GM10847 (cell line): Measurements from ENCODE around the gene FTL.

Experiments
- POLR2A ChIP-seq: IDR thresholded peaks from 2 replicates; pipeline ENCODE4 v1.6.1; 2011; ENCODE audit not compliant: insufficient read length; ENCODE audit errors: extremely low read depth

The FTL gene

GRCh38 chr19:48969276-48970138 is 4.4 kb downstream of the FTL start:
- TF ChIP-seq POLR2A, result no peak

GRCh38 chr19:48970139-48970766 is 5.1 kb downstream of the FTL start:
- no peak for TF ChIP-seq POLR2A

DNA sequence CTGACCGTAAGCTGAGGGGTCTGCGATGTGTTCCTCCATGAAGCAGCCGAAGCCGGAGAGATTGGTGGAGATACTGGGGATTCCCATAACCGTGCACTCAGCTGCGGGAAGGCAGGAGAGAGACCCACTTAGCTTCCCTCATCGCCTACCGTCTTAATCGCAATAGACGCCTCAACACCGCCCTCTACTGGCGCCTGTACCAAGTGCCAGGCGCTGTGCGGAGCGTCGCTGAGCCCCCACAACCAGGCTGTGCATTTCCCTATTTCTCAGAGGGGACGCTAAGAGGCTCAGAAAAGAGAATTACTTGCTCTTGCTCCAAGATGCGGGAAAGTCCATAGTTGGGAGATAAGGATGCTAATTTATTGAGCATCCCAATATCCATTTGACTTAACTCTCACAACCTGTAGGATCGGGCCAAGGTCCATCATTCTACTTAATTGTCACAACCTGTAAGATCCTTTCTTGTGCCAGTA is 5.8 kb downstream of the FTL start:
- no peak for TF ChIP-seq POLR2A

DNA sequence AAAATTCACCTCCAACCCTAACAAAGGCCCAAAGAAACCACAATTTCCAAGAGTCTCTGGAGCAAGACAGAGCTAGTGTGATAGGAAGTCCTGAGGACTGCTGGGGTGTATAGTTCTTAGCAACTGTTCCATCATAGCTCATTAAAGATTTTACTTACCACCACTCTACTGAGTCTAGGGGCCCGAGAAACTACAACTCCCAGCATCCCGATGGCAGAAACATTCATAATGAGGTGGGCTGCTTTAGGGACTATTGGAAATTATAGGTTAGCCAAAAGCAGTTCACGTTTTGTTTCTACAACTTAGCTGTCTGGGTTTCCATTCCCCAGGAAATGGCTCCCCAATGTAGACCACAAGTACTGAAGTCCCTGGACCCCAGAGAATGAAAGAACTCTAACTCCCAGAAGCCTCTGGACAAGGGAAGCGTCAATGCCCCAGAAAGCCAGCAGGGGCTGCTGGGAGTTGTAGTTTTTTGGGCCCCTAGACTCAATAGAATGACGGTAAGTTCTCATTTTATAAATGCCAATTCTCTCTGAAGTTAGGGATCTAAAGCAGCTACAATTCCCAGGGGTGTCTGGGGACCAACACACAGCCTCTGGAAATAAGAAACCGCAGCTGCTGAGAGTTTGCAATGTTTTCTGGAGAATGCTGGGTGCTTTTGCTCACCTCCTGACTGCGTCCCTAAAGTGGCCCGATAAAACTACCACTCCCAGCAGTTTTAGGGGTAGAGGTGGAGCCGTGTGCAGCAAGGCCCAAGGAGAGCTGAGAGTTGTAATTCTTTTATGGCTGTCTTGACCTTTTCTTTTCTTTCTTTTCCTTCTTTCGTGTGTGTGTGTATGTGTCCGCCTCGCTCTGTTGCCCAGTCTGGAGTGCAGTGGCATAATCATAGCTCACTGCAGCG is 11.1 kb downstream of the FTL start:
- TF ChIP-seq POLR2A, result no peak

DNA sequence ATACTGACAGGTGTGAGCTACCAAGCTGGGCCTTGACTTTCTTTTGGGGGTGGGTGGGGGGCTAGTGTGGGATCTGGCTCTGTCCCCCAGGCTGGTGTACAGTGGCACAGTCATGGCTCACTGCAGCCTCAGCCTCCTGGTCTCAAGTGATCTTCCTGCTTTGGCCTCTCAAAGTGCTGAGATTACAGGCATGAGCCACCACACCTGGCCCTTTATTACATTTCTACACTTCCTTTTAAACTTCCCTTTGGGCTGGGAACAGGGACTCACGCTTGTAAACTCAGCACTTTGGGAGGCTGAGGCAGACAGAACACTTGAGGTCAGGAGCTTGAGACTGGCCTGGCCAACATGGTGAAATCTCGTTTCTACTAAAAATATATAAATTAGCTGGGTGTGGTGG is 12.0 kb downstream of the FTL start:
- TF ChIP-seq POLR2A, result no peak

DNA sequence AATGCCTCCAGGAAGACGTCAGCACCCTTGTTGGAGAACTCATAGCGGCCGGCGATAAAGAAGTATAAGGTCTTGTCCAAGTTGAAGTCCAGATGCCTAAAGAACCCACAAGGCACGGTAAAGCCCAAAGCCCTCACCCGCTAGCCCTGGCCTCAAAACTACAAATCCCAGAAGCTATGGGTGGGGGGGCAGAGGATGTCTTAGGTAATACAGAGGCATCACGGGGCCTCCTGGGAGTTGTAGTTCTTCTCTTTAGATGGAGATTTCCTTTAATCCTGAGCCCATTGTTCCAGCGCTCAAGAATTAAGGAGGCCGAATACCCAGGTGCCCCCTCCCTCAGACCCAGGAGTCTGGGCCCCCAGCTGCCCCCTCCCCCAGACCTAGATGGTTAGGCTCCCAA is 17.2 kb downstream of the FTL start:
- TF ChIP-seq POLR2A, result no peak

- TF ChIP-seq POLR2A, result no peak
Observed at GRCh38 chr19:48985711-48986110, 20.6 kb downstream of the FTL start.

GRCh38 chr19:48986211-48986610 is 21.1 kb downstream of the FTL start:
- no peak for TF ChIP-seq POLR2A

DNA sequence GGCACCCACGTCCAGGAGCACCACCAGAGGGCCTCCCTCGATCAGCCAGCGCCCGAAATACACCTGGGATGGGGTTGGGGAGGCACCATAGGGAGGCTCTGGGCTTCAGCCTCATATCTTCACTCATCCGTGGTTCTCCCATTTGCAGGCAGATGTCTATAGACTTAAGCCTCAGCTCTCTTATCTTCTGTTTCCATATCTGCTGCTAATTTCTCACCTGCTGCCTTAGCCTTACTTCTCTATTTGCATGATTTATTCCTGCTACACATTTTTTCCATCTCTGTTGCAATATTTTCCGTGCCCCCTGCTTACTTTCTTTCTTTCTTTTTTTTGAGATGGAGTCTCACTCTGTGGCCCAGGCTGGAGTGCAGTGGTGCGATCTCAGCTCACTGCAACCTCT is 22.2 kb downstream of the FTL start:
- no peak for TF ChIP-seq POLR2A

- no peak for TF ChIP-seq POLR2A
Observed at GRCh38 chr19:48988286-48988685, 23.2 kb downstream of the FTL start.

DNA sequence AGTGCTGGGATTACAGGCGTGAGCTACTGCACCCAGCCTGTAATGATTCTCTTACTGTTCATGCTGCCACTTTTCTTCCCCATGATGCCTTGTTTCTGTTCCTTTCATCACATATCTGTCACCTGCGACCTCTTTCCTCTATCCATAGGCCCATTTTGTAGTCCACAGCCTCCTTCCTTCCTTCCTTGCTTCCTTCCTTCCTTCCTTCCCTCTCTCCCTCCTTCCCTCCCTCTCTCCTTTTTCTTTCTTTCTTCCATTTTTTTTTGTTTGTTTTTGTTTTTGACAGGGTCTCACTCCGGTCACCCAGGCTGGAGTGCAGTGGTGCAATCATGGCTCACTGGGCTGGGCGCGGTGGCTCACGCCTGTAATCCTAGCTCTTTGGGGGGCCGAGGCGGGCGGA is 23.8 kb downstream of the FTL start:
- TF ChIP-seq POLR2A, result no peak

DNA sequence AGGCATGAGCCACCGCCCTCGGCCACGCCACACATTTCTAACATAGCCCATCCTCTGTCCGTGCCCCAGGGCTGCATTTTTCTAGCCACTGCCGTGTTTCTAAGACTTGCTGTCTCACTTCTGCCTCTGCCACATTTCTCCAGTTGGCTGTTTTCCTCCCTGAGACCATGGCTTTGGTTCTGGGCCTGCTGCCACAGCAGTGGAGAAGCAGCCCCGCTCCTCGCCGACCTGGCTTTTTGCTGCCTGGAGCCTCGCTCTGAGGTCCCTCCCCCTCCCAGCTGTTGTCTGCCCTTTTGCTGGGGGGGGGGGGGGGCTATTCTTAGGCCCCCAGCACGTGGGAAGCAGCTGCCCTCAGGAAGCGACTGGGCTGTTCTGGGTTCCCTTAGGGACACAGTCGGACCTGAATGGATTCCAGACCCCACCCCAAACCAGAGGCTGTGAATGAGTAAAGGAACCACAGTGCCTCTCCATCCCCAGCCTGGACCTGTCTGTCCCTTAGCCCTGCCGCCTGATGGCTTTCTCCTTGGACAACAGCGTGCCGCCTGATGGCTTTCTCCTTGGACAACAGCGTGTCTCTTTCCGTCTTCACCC is 24.7 kb downstream of the FTL start:
- no peak for TF ChIP-seq POLR2A

DNA sequence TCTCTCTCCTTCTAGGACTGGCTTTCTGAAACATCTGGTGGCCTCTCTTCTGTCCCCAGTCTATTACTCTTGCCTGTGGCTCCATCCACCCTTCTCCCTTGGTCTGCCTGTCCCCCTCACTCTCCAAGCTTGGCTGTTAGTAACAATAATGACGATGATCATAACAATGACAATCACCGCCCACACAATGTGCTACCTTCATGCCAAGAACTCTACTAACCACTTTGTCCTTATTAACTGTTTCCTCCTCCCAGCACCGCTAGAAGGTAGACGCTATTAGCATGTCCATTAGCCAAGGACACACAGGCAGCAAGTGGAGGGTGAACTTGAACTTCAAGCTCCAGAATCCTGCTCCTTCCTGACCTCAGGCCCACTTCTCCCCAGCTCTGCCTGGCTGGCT is 25.3 kb downstream of the FTL start:
- no peak for TF ChIP-seq POLR2A

DNA sequence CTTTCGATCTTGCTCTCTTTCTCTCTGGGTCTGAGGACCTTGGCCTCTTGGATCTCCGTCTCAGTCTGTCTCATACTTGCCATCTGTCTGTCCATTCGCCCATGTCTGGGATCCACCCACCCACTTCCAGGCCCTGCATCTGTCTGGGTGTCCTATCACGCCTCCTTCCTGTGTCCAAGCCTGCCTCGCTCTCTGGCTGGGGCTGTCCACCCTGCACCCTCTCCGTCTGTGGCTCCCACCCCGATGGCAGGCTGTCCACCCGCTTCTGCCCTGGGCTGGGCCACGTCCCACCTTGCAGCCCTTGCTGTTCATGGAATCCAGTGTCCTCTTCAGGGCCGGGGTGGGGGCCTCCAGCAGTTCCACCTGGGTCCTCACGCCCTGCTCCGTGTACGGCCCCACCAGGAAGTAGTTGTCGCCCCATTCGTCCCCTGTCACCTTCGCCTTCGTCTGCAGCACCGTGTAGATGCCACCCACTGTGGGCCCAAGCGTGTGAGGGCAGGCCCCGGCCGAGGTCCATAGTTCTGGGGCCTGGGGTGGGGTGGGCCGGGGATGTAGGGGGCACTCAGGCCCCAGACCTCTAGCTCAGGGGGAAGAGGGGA is 26.0 kb downstream of the FTL start:
- no peak for TF ChIP-seq POLR2A
